ENCODE measurements around the gene RNF144A.

Gene RNF144A

GRCh38 chr2:6909431-6910385 lies 7.5 kb upstream of the RNF144A start:
- DNase-seq, result no peak

- DNase-seq, result no peak
These were observed 5.5 kb upstream of the RNF144A start for GRCh38 chr2:6911721-6912120.

- no peak for DNase-seq
These were observed 3.6 kb upstream of the RNF144A start for GRCh38 chr2:6913415-6914157.

GRCh38 chr2:6914828-6915227 lies 2.4 kb upstream of the RNF144A start:
- DNase-seq, result no peak

- DNase-seq, result no peak
These were observed 1.8 kb upstream of the RNF144A start for GRCh38 chr2:6915399-6915798.

- no peak for DNase-seq
These were observed 988 bp upstream of the RNF144A start for GRCh38 chr2:6916224-6916623.

GRCh38 chr2:6916736-6917070 lies 509 bp upstream of the RNF144A start:
- DNase-seq, result no peak

GRCh38 chr2:6917761-6918421 lies 679 bp downstream of the RNF144A start:
- DNase-seq, result no peak

GRCh38 chr2:6919901-6920742 lies 2.9 kb downstream of the RNF144A start:
- DNase-seq, result no peak

- no peak for DNase-seq
These were observed 3.5 kb downstream of the RNF144A start for GRCh38 chr2:6920743-6921064.

GRCh38 chr2:6921321-6921922 lies 4.2 kb downstream of the RNF144A start:
- no peak for DNase-seq

- DNase-seq, result no peak
These were observed 5.0 kb downstream of the RNF144A start for GRCh38 chr2:6922201-6922656.

GRCh38 chr2:6923319-6923718 lies 6.1 kb downstream of the RNF144A start:
- DNase-seq, result no peak

- no peak for DNase-seq
These were observed 7.1 kb downstream of the RNF144A start for GRCh38 chr2:6924101-6924923.

GRCh38 chr2:6924924-6925409 lies 7.8 kb downstream of the RNF144A start:
- no peak for DNase-seq

- no peak for DNase-seq
These were observed 9.0 kb downstream of the RNF144A start for GRCh38 chr2:6926071-6926732.

GRCh38 chr2:6927186-6927585 lies 10.0 kb downstream of the RNF144A start:
- DNase-seq, result no peak

GRCh38 chr2:6927753-6928152 lies 10.5 kb downstream of the RNF144A start:
- DNase-seq, result no peak

GRCh38 chr2:6928452-6928851 lies 11.2 kb downstream of the RNF144A start:
- DNase-seq, result no peak

GRCh38 chr2:6929196-6929819 lies 12.1 kb downstream of the RNF144A start:
- no peak for DNase-seq
